ENCODE results near the gene VAMP4. TPM values are rescaled to one million over a fixed set of nuclear protein-coding genes. Genes with fewer than 3 reads are reported as not detected.
"Not testable (repeated sequence)": the region's sequence is repeated elsewhere in the genome, so short reads cannot be mapped to it uniquely, and the experiment has no call there.

Gene VAMP4
- total and polyA plus RNA-seq, 2 donors (not counting 3 experiments of a cell fraction or from before 2014, with no cell fraction given) = 2.1 to 10.4 TPM

- H3K9me3 ChIP-seq (replicated peaks; ENCODE audit: control insufficient read depth, insufficient read depth, low read length); DNase-seq (ENCODE audit: low read depth, low spot score); BruUV-seq (replicated peaks); H3K4me2 ChIP-seq (ENCODE audit: insufficient read depth, low read length); CTCF ChIA-PET; intact Hi-C loops (cut with micrococcal nuclease); H3K27ac ChIP-seq (ENCODE audit: insufficient read depth, low read depth, low read length); dilution Hi-C loops (cut with MboI; ENCODE audit: extremely low pct_ligation_motif_present, low sequenced_read_pairs); H3K4me1 ChIP-seq (ENCODE audit: control insufficient read depth, extremely low read depth, insufficient read depth, low read length); POLR2A ChIA-PET; H2AFZ ChIP-seq (ENCODE audit: low read depth, low read length); H3K9ac ChIP-seq (replicated peaks; ENCODE audit: extremely low read depth, insufficient read depth, low read length); H3K9me1 ChIP-seq (replicated peaks; ENCODE audit: control insufficient read depth, extremely low read depth, insufficient read depth, low read length); H3K79me2 ChIP-seq (ENCODE audit: control insufficient read depth, insufficient read depth, low read length); FAIRE-seq; H4K20me1 ChIP-seq (replicated peaks; ENCODE audit: control insufficient read depth, extremely low read depth, insufficient read depth, low read length); H3K36me3 ChIP-seq (ENCODE audit: control insufficient read depth in 2 of 2, extremely low read depth in 1 of 2, insufficient read depth in 2 of 2, low read length in 2 of 2); H3K27me3 ChIP-seq (ENCODE audit: control insufficient read depth in 2 of 2, insufficient read depth in 2 of 2, low read length in 2 of 2); H3K4me3 ChIP-seq (replicated peaks in 1 of 3; ENCODE audit: insufficient read depth in 1 of 3, low read depth in 1 of 3, low read length in 3 of 3): not testable (repeated sequence)
Observed at GRCh38 chr1:171723180-171723579, 18.7 kb downstream of the VAMP4 start.

- no peak overlapping the region for H3K9ac ChIP-seq (replicated peaks; ENCODE audit: extremely low read depth, insufficient read depth, low read length)
- H3K27ac ChIP-seq (ENCODE audit: insufficient read depth, low read depth, low read length) = no peak overlapping the region
- dilution Hi-C loops (cut with MboI; ENCODE audit: extremely low pct_ligation_motif_present, low sequenced_read_pairs) = no loop called here
- peaks cover 8% of the 10 kb centered on the region for H3K4me1 ChIP-seq (ENCODE audit: control insufficient read depth, extremely low read depth, insufficient read depth, low read length)
- no peaks in the 10 kb centered on the region for H3K27me3 ChIP-seq (ENCODE audit: control insufficient read depth in 2 of 2, insufficient read depth in 2 of 2, low read length in 2 of 2)
- no peak overlapping the region for H2AFZ ChIP-seq (ENCODE audit: low read depth, low read length)
- H3K36me3 ChIP-seq (ENCODE audit: control insufficient read depth in 2 of 2, extremely low read depth in 1 of 2, insufficient read depth in 2 of 2, low read length in 2 of 2) = peaks cover 0 to 3% of the 10 kb centered on the region in 2 experiments
- H3K4me2 ChIP-seq (ENCODE audit: insufficient read depth, low read length) = no peak overlapping the region
- no peak overlapping the region for H3K4me3 ChIP-seq (replicated peaks in 1 of 3; ENCODE audit: insufficient read depth in 1 of 3, low read depth in 1 of 3, low read length in 3 of 3)
- no peaks in the 10 kb centered on the region for H3K9me3 ChIP-seq (replicated peaks; ENCODE audit: control insufficient read depth, insufficient read depth, low read length)
- H3K9me1 ChIP-seq (replicated peaks; ENCODE audit: control insufficient read depth, extremely low read depth, insufficient read depth, low read length) = no peaks in the 10 kb centered on the region
- no TSS peak for BruUV-seq (replicated peaks)
- DNase-seq (ENCODE audit: low read depth, low spot score) (no peak), FAIRE-seq (no peak)
- CTCF ChIA-PET = interaction anchor here (0.6 to 3.9 kb wide), 5 partner anchors 10 to 75 kb away, joined by 3 to 188 read pairs (median 3); no protein-coding TSS in a partner anchor
- no peak for TF ChIP-seq EZH2 (IDR thresholded peaks at IDR 0.05; ENCODE audit: borderline replicate concordance, low read depth, low read length, severe bottlenecking)
- no peak for TF ChIP-seq MAX (IDR thresholded peaks at IDR 0.05; ENCODE audit: insufficient read depth, insufficient read length)
- TF ChIP-seq FOS (IDR thresholded peaks at IDR 0.05; ENCODE audit: borderline replicate concordance, insufficient read depth, low read length) = no peak
- no peak for TF ChIP-seq POLR2A (IDR thresholded peaks at IDR 0.05; ENCODE audit: low read depth, low read length)
- TF ChIP-seq GATA2 (IDR thresholded peaks at IDR 0.05; ENCODE audit: insufficient read depth, insufficient read length, low read depth, low read length) = no peak
- TF ChIP-seq POLR2AphosphoS5 (IDR thresholded peaks at IDR 0.05; ENCODE audit: insufficient read depth, low read depth, low read length) = no peak
- no peak for TF ChIP-seq MYC (IDR thresholded peaks at IDR 0.05; ENCODE audit: low read depth, low read length)
- TF ChIP-seq JUN (IDR thresholded peaks at IDR 0.05; ENCODE audit: borderline replicate concordance, insufficient read depth, insufficient read length, low read depth) = no peak
- TF ChIP-seq CTCF (IDR thresholded peaks at IDR 0.05; ENCODE audit: extremely low read depth in 1 of 2, insufficient read depth in 1 of 2, low read depth in 1 of 2, low read length in 2 of 2) = no peak
- H3K79me2 ChIP-seq (ENCODE audit: control insufficient read depth, insufficient read depth, low read length) = peaks cover 2% of the 10 kb centered on the region
- no peaks in the 10 kb centered on the region for H4K20me1 ChIP-seq (replicated peaks; ENCODE audit: control insufficient read depth, extremely low read depth, insufficient read depth, low read length)
- POLR2A ChIA-PET = interaction anchor here (0.5 kb wide), 1 partner anchor 25 kb away, joined by 4 read pairs; no protein-coding TSS in a partner anchor
- intact Hi-C loops (cut with micrococcal nuclease) = loop anchor here (10.0 kb wide), 2 partner anchors 154 to 234 kb away; partner anchors contain the start of gene PRRC2C
Observed at GRCh38 chr1:171718848-171719247, 23.0 kb downstream of the VAMP4 start.
